K562 (cell line): ENCODE results near the gene LIPH. TPM values are rescaled to one million over a fixed set of nuclear protein-coding genes. Genes with fewer than 3 reads are reported as not detected.
A peak's percentile ranks its signal among the peaks of the same experiment; 100 is the strongest.

ENCODE experiments used
- ATF1 ChIP-seq, 2 experiments: fragments of 450-650 bp in 1 of 2; IDR thresholded peaks; 2 replicates each; pipeline ENCODE4 v1.6.1; 2016; ENCODE audit warnings: missing compliant biosample characterization in 1 of 2, missing genetic modification characterization in 1 of 2
- C11orf30 ChIP-seq: fragments of 450-650 bp; IDR thresholded peaks from 2 replicates; pipeline ENCODE4 v1.6.1; 2016; ENCODE audit warnings: low read depth, mild to moderate bottlenecking
- DEAF1 ChIP-seq: fragments of 450-650 bp; formaldehyde crosslinking; IDR thresholded peaks from 2 replicates; pipeline ENCODE4 v1.4.0; 2020; ENCODE audit warnings: mild to moderate bottlenecking, moderate library complexity
- DMBX1 ChIP-seq: fragments of 250-450 bp; sonication (Bioruptor Pico); IDR thresholded peaks from 2 replicates; pipeline ENCODE4 v1.8.0; 2022; ENCODE audit warnings: inconsistent platforms, mild to moderate bottlenecking, moderate library complexity, borderline replicate concordance
- E2F3 ChIP-seq: fragments of 250-450 bp; sonication (Bioruptor Pico); IDR thresholded peaks from 2 replicates; pipeline ENCODE4 v1.4.0; 2020; ENCODE audit warnings: mild to moderate bottlenecking
- ILF3 ChIP-seq: fragments of 450-650 bp; IDR thresholded peaks from 2 replicates; pipeline ENCODE4 v1.6.1; 2018; ENCODE audit warnings: antibody characterized with exemption, mild to moderate bottlenecking, moderate library complexity, borderline replicate concordance
- KDM4B ChIP-seq, 2 experiments: fragments of 450-650 bp in 1 of 2; sonication (generic) in 1 of 2; IDR thresholded peaks; 2 replicates each; pipeline ENCODE4 v1.6.1; 2016 to 2017; ENCODE audit warnings: borderline replicate concordance in 2 of 2, antibody characterized with exemption in 1 of 2, low read depth in 1 of 2, mild to moderate bottlenecking in 1 of 2
- MAX ChIP-seq: sonication (generic); formaldehyde crosslinking; IDR thresholded peaks from 2 replicates; pipeline ENCODE4 v1.9.0; 2022; ENCODE audit warnings: mild to moderate bottlenecking, missing genetic modification reagents
- MECOM ChIP-seq: fragments of 250-450 bp; sonication (Bioruptor Pico); IDR thresholded peaks from 2 replicates; pipeline ENCODE4 v1.8.0; 2022; ENCODE audit warnings: inconsistent platforms
- NFE2 ChIP-seq: IDR thresholded peaks from 2 replicates; pipeline ENCODE4 v1.6.1; 2014; ENCODE audit warnings: antibody characterized with exemption, low read depth
- PHF21A ChIP-seq: fragments of 450-650 bp; IDR thresholded peaks from 2 replicates; pipeline ENCODE4 v1.6.1; 2017; ENCODE audit warnings: low read depth, borderline replicate concordance
- PRPF4 ChIP-seq: fragments of 200-400 bp; formaldehyde crosslinking; IDR thresholded peaks from one replicate; pipeline ENCODE4 v1.6.1; 2017; ENCODE audit warnings: low read length, low read depth, mild to moderate bottlenecking; ENCODE audit not compliant: insufficient read depth, poor library complexity, severe bottlenecking
- RBBP5 ChIP-seq: fragments of 200-600 bp; sonication (generic); IDR thresholded peaks from 2 replicates; pipeline ENCODE4 v1.6.1; 2012; ENCODE audit warnings: borderline replicate concordance, mild to moderate bottlenecking, low read length, control low read depth, inconsistent platforms; ENCODE audit not compliant: insufficient read depth, poor library complexity, severe bottlenecking
- RFX1 ChIP-seq: fragments of 450-650 bp; IDR thresholded peaks from 2 replicates; pipeline ENCODE4 v1.6.1; 2016; ENCODE audit warnings: mild to moderate bottlenecking, moderate library complexity
- SAFB2 ChIP-seq: fragments of 200-400 bp; formaldehyde crosslinking; IDR thresholded peaks from 2 replicates; pipeline ENCODE4 v1.6.1; 2018; ENCODE audit warnings: borderline replicate concordance, low read length, low read depth, moderate library complexity; ENCODE audit not compliant: severe bottlenecking
- SOX6 ChIP-seq: fragments of 450-650 bp; IDR thresholded peaks from 2 replicates; pipeline ENCODE4 v1.6.1; 2014; ENCODE audit warnings: mild to moderate bottlenecking
- TRIM24 ChIP-seq, 2 experiments: fragments of 450-650 bp; IDR thresholded peaks; 2 replicates each; pipeline ENCODE4 v1.6.1; 2016
- ZBTB7A ChIP-seq: IDR thresholded peaks from 2 replicates; pipeline ENCODE4 v1.6.1; 2011; ENCODE audit warnings: low read depth, mild to moderate bottlenecking, low read length, moderate library complexity, borderline replicate concordance; ENCODE audit not compliant: control insufficient read depth
- ZKSCAN8 ChIP-seq: fragments of 200-800 bp; sonication (Bioruptor generic); IDR thresholded peaks from 2 replicates; pipeline ENCODE4 v1.6.1; 2016; ENCODE audit warnings: missing genetic modification characterization, missing compliant biosample characterization
- ZNF41 ChIP-seq: fragments of 250-450 bp; sonication (Bioruptor Pico); conservative IDR thresholded peaks from 2 replicates; pipeline ENCODE4 v1.4.0; 2020; ENCODE audit warnings: mild to moderate bottlenecking
- ZNF717 ChIP-seq: fragments of 250-450 bp; sonication (Bioruptor Pico); IDR thresholded peaks from 2 replicates; pipeline ENCODE4 v1.5.0; 2021
- ZSCAN29 ChIP-seq: fragments of 450-650 bp; IDR thresholded peaks from 2 replicates; pipeline ENCODE4 v1.6.1; 2017
- polyA plus RNA-seq, 8 experiments: library from polyadenylated mRNA; depleted of rRNA in 4 of 8; stranded (reverse) in 5 of 8; unstranded in 3 of 8; fragments of >200 nt; fragmentation: Nextera tagmentation in 2 of 8; fragmentation: Illumina TruSeq in 1 of 8; extraction: Ambion mirVana in 2 of 8; extraction: Trizol in 1 of 8; gene quantifications; 2 replicates each; pipeline versions ENCODE4 v1.2.1 to v1.2.3, GENCODE V29; 2011 to 2014; ENCODE audit warnings: inconsistent platforms in 1 of 8, missing spikeins in 1 of 8
- total RNA-seq, 7 experiments: library from RNA; depleted of rRNA in 6 of 7; stranded (reverse); fragments of >200 nt in 6 of 7; fragmentation: Illumina TruSeq in 2 of 7; extraction: Trizol in 2 of 7; gene quantifications; 2 replicates each; pipeline versions ENCODE4 v1.2.1 to v1.2.3, GENCODE V29; 2011 to 2021; ENCODE audit warnings: low replicate concordance in 1 of 7
- TF ChIP-seq, protein P1 (sequence below), 3 experiments: fragments of 200-800 bp in 1 of 3; sonication (Bioruptor generic) in 1 of 3; sonication (generic) in 1 of 3; formaldehyde crosslinking in 1 of 3; IDR thresholded peaks; 2 replicates each; pipeline versions ENCODE4 v1.6.1 to v1.8.0; 2016 to 2022; ENCODE audit warnings: mild to moderate bottlenecking in 2 of 3, missing compliant biosample characterization in 2 of 3, missing genetic modification characterization in 2 of 3, missing genetic modification reagents in 1 of 3
- TF ChIP-seq, protein P2 (sequence below): sonication (generic); formaldehyde crosslinking; IDR thresholded peaks from 2 replicates; pipeline ENCODE4 v1.8.0; 2022; ENCODE audit warnings: missing genetic modification reagents, mild to moderate bottlenecking, borderline replicate concordance

Gene LIPH
- total and polyA plus RNA-seq, 9 of the 15 experiments (the other 6 are each of a cell fraction or from before 2014, with no cell fraction given), result 0.73 to 1.8 (median 1.3) TPM

GRCh38 chr3:185473290-185473815 is 79.0 kb downstream of the LIPH start (continued):
- TF ChIP-seq, protein P1, sequence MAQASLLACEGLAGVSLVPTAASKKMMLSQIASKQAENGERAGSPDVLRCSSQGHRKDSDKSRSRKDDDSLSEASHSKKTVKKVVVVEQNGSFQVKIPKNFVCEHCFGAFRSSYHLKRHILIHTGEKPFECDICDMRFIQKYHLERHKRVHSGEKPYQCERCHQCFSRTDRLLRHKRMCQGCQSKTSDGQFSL (CRISPR knock-in tag; IDR thresholded peaks at IDR 0.05), result no peak
- TF ChIP-seq, protein P1 (tag; IDR thresholded peaks at IDR 0.05), result no peak
- TF ChIP-seq ZKSCAN8 (CRISPR knock-in tag), result no peak
- TF ChIP-seq DMBX1 (CRISPR knock-in tag), result no peak; the same call in 1 of the 2 replicates
- no peak for TF ChIP-seq KDM4B (IDR thresholded peaks at IDR 0.05; ENCODE audit: borderline replicate concordance in 2 of 2, low read depth in 1 of 2)
- no peak for TF ChIP-seq MECOM (CRISPR knock-in tag)
- peak; percentile 77; the same call in 1 of the 2 replicates for TF ChIP-seq SOX6
- TF ChIP-seq ILF3, result no peak
- TF ChIP-seq C11orf30, result peak; percentile 72
- no peak for TF ChIP-seq RFX1
- no peak for TF ChIP-seq ZBTB7A
- TF ChIP-seq ZSCAN29, result no peak
- no peak for TF ChIP-seq DEAF1 (CRISPR knock-in tag)
- TF ChIP-seq ZNF717, result no peak
- peak; percentile 69 for TF ChIP-seq RBBP5
- no peak for TF ChIP-seq SAFB2
- no peak for TF ChIP-seq E2F3 (CRISPR knock-in tag)
- TF ChIP-seq ATF1 (CRISPR knock-in tag; IDR thresholded peaks at IDR 0.05), result no peak
- peak; percentile 69 for TF ChIP-seq ATF1 (tag; IDR thresholded peaks at IDR 0.05)
- no peak for TF ChIP-seq ZNF41 (CRISPR knock-in tag)
- TF ChIP-seq, protein P2, sequence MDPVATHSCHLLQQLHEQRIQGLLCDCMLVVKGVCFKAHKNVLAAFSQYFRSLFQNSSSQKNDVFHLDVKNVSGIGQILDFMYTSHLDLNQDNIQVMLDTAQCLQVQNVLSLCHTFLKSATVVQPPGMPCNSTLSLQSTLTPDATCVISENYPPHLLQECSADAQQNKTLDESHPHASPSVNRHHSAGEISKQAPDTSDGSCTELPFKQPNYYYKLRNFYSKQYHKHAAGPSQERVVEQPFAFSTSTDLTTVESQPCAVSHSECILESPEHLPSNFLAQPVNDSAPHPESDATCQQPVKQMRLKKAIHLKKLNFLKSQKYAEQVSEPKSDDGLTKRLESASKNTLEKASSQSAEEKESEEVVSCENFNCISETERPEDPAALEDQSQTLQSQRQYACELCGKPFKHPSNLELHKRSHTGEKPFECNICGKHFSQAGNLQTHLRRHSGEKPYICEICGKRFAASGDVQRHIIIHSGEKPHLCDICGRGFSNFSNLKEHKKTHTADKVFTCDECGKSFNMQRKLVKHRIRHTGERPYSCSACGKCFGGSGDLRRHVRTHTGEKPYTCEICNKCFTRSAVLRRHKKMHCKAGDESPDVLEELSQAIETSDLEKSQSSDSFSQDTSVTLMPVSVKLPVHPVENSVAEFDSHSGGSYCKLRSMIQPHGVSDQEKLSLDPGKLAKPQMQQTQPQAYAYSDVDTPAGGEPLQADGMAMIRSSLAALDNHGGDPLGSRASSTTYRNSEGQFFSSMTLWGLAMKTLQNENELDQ, result no peak
- TF ChIP-seq TRIM24 (IDR thresholded peaks at IDR 0.05), result no peak; a peak in 1 of 4 replicates
- 0 out of 2 replicates have a peak, but pooled peaks have one; percentile 39 for TF ChIP-seq MAX
- TF ChIP-seq PHF21A, result no peak
- TF ChIP-seq PRPF4, result no peak
- peak; percentile 85 for TF ChIP-seq NFE2
